ENCODE results near the gene CLK1. TPM values are rescaled to one million over a fixed set of nuclear protein-coding genes. Genes with fewer than 3 reads are reported as not detected.

The CLK1 gene
- total RNA-seq, 1 donor from 2014 or later, result 63.0 TPM

DNA sequence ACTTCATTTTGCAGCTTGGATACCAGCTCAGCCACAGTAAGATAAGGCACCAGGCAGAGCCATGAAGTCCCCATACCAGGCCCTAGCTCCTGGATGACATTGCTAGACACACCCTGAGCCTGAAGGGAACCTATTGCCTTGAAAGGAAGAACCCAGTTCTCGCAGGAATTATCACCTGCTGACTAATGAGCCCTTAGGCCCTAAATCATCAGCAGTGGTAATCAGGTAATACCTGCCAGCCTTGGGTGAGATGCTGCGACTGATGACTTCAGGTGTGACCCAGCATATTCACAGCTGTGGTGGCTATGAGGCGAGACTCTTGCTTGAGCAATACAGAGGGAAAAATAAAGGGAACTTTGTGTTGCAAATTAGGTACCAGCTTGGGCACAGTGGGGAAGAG, 24.9 kb downstream of the CLK1 start:
- Histone ChIP-seq H3K27me3 (ENCODE audit: control insufficient read depth, insufficient read depth, low read length) (no peaks in the 10 kb centered on the region), H3K4me3 (ENCODE audit: low read depth, low read length) (no peak overlapping the region), H3K36me3 (ENCODE audit: control insufficient read depth, insufficient read depth, low read length) (no peaks in the 10 kb centered on the region)
- DNase-seq (ENCODE audit: low read depth), result no peak
- TF ChIP-seq, protein P1, sequence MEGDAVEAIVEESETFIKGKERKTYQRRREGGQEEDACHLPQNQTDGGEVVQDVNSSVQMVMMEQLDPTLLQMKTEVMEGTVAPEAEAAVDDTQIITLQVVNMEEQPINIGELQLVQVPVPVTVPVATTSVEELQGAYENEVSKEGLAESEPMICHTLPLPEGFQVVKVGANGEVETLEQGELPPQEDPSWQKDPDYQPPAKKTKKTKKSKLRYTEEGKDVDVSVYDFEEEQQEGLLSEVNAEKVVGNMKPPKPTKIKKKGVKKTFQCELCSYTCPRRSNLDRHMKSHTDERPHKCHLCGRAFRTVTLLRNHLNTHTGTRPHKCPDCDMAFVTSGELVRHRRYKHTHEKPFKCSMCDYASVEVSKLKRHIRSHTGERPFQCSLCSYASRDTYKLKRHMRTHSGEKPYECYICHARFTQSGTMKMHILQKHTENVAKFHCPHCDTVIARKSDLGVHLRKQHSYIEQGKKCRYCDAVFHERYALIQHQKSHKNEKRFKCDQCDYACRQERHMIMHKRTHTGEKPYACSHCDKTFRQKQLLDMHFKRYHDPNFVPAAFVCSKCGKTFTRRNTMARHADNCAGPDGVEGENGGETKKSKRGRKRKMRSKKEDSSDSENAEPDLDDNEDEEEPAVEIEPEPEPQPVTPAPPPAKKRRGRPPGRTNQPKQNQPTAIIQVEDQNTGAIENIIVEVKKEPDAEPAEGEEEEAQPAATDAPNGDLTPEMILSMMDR (IDR thresholded peaks at IDR 0.05; ENCODE audit: insufficient read depth, low read length, poor library complexity, severe bottlenecking), result no peak

DNA sequence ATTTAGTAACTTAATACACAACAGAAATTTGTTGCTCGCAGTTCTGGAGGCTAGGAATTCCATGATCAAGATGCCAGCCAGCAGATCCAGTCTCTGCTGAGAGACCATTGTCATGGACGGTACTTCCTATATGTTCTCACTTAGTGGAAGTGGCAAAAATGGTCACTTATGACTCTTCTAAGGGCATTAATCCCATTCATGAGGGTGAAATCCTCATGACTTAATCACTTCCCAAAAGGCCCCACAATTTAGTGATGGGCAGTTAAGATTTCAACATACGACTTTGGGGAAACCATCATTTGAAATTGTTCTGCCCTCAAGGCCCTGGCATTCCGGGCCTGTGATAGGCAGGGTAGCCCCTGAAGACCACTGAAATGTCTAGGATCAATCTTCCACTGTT, 29.8 kb downstream of the CLK1 start:
- DNase-seq (ENCODE audit: low read depth), result no peak
- Histone ChIP-seq H3K36me3 (ENCODE audit: control insufficient read depth, insufficient read depth, low read length) (no peaks in the 10 kb centered on the region), H3K27me3 (ENCODE audit: control insufficient read depth, insufficient read depth, low read length) (no peaks in the 10 kb centered on the region), H3K4me3 (ENCODE audit: low read depth, low read length) (no peak overlapping the region)
- TF ChIP-seq, protein P1 (IDR thresholded peaks at IDR 0.05; ENCODE audit: insufficient read depth, low read length, poor library complexity, severe bottlenecking), result no peak

DNA sequence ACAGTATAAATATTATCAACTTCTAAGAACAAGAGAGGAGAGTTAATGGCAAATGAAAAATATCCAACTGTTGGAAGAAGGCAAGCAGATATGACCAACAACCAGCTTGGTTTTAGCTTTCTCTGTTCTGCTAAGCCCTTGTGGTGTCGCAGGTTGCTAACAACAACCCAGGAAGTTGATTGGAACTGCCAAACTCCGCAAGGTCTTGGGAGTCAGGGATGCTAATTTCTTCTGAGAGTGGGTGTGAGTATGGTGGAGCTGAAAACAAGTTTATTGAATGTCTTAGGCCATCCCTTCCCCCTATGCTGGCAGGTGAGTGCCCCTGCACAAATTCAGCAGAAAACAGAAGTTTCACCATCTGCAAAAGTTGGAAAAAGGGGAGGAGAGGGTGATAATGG, 35.2 kb downstream of the CLK1 start:
- TF ChIP-seq, protein P1 (IDR thresholded peaks at IDR 0.05; ENCODE audit: insufficient read depth, low read length, poor library complexity, severe bottlenecking), result no peak
- no peak overlapping the region for H3K4me3 ChIP-seq (ENCODE audit: low read depth, low read length)
- DNase-seq (ENCODE audit: low read depth), result no peak
- no peaks in the 10 kb centered on the region for H3K27me3 ChIP-seq (ENCODE audit: control insufficient read depth, insufficient read depth, low read length)
- no peaks in the 10 kb centered on the region for H3K36me3 ChIP-seq (ENCODE audit: control insufficient read depth, insufficient read depth, low read length)

DNA sequence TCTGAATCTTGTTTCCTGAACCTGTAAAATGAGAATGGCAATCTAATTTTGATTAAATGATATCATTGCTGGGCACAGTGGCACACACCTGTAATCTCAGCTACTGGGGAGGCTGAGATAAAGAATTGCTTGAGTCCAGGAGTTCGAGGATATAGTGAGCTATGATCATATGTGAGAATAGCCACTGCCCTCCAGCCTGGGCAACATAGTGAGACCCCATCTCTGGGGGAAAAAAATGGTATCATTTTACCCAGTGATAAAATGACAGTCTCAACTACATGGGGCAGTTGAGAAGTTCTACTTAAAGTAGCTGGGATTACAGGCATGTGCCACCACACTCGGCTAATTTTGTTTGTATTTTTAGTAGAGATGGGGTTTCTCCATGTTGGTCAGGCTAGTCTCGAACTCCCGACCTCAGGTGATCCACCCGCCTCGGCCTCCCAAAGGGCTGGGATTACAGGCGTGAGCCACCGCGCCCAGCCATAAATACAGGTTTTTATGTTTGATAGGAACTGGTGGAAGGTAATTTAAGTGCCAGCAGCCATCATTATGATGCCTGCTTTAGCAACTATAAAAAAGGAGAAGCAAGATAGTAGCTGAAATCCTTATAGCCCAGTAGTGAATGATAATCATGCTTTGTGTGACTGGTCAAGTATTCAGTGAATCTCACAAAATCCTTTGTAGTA, 35.7 kb downstream of the CLK1 start:
- H3K27me3 ChIP-seq (ENCODE audit: control insufficient read depth, insufficient read depth, low read length), result no peaks in the 10 kb centered on the region
- no peak overlapping the region for H3K4me3 ChIP-seq (ENCODE audit: low read depth, low read length)
- TF ChIP-seq, protein P1 (IDR thresholded peaks at IDR 0.05; ENCODE audit: insufficient read depth, low read length, poor library complexity, severe bottlenecking), result no peak
- no peaks in the 10 kb centered on the region for H3K36me3 ChIP-seq (ENCODE audit: control insufficient read depth, insufficient read depth, low read length)
- no peak for DNase-seq (ENCODE audit: low read depth)

DNA sequence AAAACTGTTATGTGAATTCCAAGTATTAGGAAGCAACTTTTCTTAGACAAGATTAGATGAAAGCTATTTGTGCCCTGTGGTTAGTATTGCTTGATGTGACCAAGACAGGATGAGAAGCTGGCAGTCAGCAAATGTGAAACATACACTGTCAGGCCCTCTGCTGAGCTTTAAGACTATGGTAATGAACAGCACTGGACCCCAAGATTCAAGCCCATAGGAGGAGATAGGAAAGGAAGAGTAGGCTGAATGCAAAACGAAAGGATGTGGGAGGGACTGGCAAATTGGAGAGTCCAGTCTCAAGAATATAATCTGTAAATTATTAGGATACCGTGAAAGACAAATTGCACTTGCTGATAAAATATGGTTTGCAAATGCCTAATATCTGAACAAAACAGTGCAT, 36.4 kb downstream of the CLK1 start:
- no peaks in the 10 kb centered on the region for H3K27me3 ChIP-seq (ENCODE audit: control insufficient read depth, insufficient read depth, low read length)
- H3K36me3 ChIP-seq (ENCODE audit: control insufficient read depth, insufficient read depth, low read length), result no peaks in the 10 kb centered on the region

More for the DNA sequence above, 36.4 kb downstream of the CLK1 start:
- TF ChIP-seq, protein P1 (IDR thresholded peaks at IDR 0.05; ENCODE audit: insufficient read depth, low read length, poor library complexity, severe bottlenecking), result no peak
- DNase-seq (ENCODE audit: low read depth), result no peak
- H3K4me3 ChIP-seq (ENCODE audit: low read depth, low read length), result no peak overlapping the region

Data from kidney epithelial cell (primary cell).